ENCODE results near the gene NPAS3. TPM values are rescaled to one million over a fixed set of nuclear protein-coding genes. Genes with fewer than 3 reads are reported as not detected.

NPAS3 gene
- total and polyA plus RNA-seq, 2 of the 8 experiments (the other 6 are each of a cell fraction or from before 2014, with no cell fraction given): 0.11 to 0.60 TPM

GRCh38 chr14:33127531-33127930 lies 188.9 kb downstream of the NPAS3 start:
- Histone ChIP-seq H3K27ac (ENCODE audit: low read depth, low read length) (no peak overlapping the region), H4K8ac (ENCODE audit: extremely low read depth, insufficient read depth, low read length) (no peak overlapping the region), H3K4ac (replicated peaks; ENCODE audit: insufficient read length, low read depth, low read length) (no peak overlapping the region), H3K9ac (replicated peaks in 1 of 4; ENCODE audit: extremely low read depth in 1 of 4, low read depth in 3 of 4, low read length in 3 of 4) (no peak overlapping the region; a peak in 1 of 7 replicates), H3K23ac (ENCODE audit: insufficient read length) (no peak overlapping the region), H2BK12ac (ENCODE audit: low read depth, low read length) (no peak overlapping the region), H3K36me3 (ENCODE audit: control insufficient read depth in 2 of 4, insufficient read depth in 4 of 4, low read length in 3 of 4) (no peaks in the 10 kb centered on the region), H3K23me2 (ENCODE audit: low read depth, low read length) (no peaks in the 10 kb centered on the region), H3K27me3 (replicated peaks in 1 of 4; ENCODE audit: control insufficient read depth in 3 of 4, extremely low read depth in 1 of 4, insufficient read depth in 3 of 4, low read length in 3 of 4) (no peaks in the 10 kb centered on the region), H3K4me2 (ENCODE audit: insufficient read depth in 1 of 2, low read depth in 2 of 2, low read length in 2 of 2) (no peak overlapping the region), H2BK5ac (ENCODE audit: low read depth, low read length) (no peak overlapping the region), H2BK120ac (replicated peaks; ENCODE audit: low read depth, low read length) (no peak overlapping the region), H3K4me3 (ENCODE audit: extremely low read depth in 1 of 4, insufficient read depth in 2 of 4, low read depth in 3 of 4, low read length in 4 of 4) (no peak overlapping the region), H4K91ac (replicated peaks; ENCODE audit: insufficient read length, low read length) (no peak overlapping the region), H2AK5ac (ENCODE audit: low read depth, low read length) (no peak overlapping the region), H4K5ac (ENCODE audit: insufficient read length, low read depth, low read length) (no peak overlapping the region), H3K14ac (ENCODE audit: insufficient read length) (no peak overlapping the region), H3K79me1 (ENCODE audit: low read depth, low read length) (no peaks in the 10 kb centered on the region), H3K18ac (ENCODE audit: extremely low read depth, low read length) (no peak overlapping the region), H3K79me2 (ENCODE audit: control insufficient read depth in 1 of 2, insufficient read depth in 2 of 2, low read length in 2 of 2) (no peaks in the 10 kb centered on the region), H3K4me1 (replicated peaks in 1 of 4; ENCODE audit: control insufficient read depth in 3 of 4, insufficient read depth in 4 of 4, low read length in 3 of 4) (peaks cover 0 to 2% (median 0%) of the 10 kb centered on the region in 4 experiments; a peak in 1 of 7 replicates), H2AFZ (ENCODE audit: low read length) (peak overlapping the region; percentile 76; the same call in 1 of the 2 replicates), H3K56ac (replicated peaks; ENCODE audit: insufficient read length, low read depth, low read length) (no peak overlapping the region), H2BK15ac (ENCODE audit: low read length) (no peak overlapping the region), H3K9me3 (ENCODE audit: insufficient read depth in 2 of 2, low read depth in 1 of 2, low read length in 1 of 2) (no peaks in the 10 kb centered on the region), H2BK20ac (ENCODE audit: low read length) (no peak overlapping the region), H4K20me1 (replicated peaks in 1 of 2; ENCODE audit: control insufficient read depth in 1 of 2, insufficient read depth in 2 of 2, low read length in 2 of 2) (no peaks in the 10 kb centered on the region)
- ChIA-PET CTCF (ENCODE audit: partially characterized antibody) (no interaction called here), POLR2A (ENCODE audit: partially characterized antibody) (no interaction called here)
- FAIRE-seq (no peak), DNase-seq (ENCODE audit: low read depth in 1 of 2, low spot score in 2 of 2) (no peak)
- no peak for TF ChIP-seq CTBP2 (IDR thresholded peaks at IDR 0.05; ENCODE audit: borderline replicate concordance, insufficient read depth, insufficient read length, low read length)
- TF ChIP-seq JUN (IDR thresholded peaks at IDR 0.05; ENCODE audit: low read depth, low read length): no peak
- TF ChIP-seq CHD1 (IDR thresholded peaks at IDR 0.05; ENCODE audit: low read depth, low read length): no peak
- no peak for TF ChIP-seq CBX5 (IDR thresholded peaks at IDR 0.05; ENCODE audit: low read depth, low read length)
- TF ChIP-seq YY1 (IDR thresholded peaks at IDR 0.05; ENCODE audit: low read depth, low read length): no peak
- WGBS, 2 experiments (ENCODE audit: extremely low coverage in 1 of 2, insufficient coverage in 1 of 2, insufficient read length in 1 of 2, insufficient replicate concordance in 2 of 2, low coverage in 1 of 2, low lambda C conversion rate in 2 of 2, missing lambda C conversion rate in 1 of 2): 100% methylated on average over 1 of the region's 1 CpG; no CpG with 5 or more reads in 1 of the 2 experiments

All from H1 (cell line).